Mucosa of rectum (tissue), 2 donors: Measurements from ENCODE around the gene FAM107B.

ENCODE experiments used
- H3K27ac ChIP-seq, 2 donors: one replicate each; pipeline ENCODE4 v1.7.0; 2013; ENCODE audit warnings: inconsistent platforms in 2 of 2, low read depth in 2 of 2, low read length in 2 of 2
- H3K27me3 ChIP-seq, 2 donors: one replicate each; pipeline ENCODE4 v1.7.0; 2013; ENCODE audit warnings: low read length in 2 of 2; ENCODE audit not compliant: control insufficient read depth in 2 of 2, insufficient read depth in 2 of 2
- H3K36me3 ChIP-seq, 2 donors: one replicate each; pipeline ENCODE4 v1.7.0; 2013; ENCODE audit warnings: low read length in 2 of 2; ENCODE audit not compliant: control insufficient read depth in 2 of 2, insufficient read depth in 2 of 2
- H3K4me1 ChIP-seq, 2 donors: one replicate each; pipeline ENCODE4 v1.7.0; 2013; ENCODE audit warnings: low read length in 2 of 2, mild to moderate bottlenecking in 1 of 2; ENCODE audit not compliant: control insufficient read depth in 2 of 2, insufficient read depth in 2 of 2
- H3K4me3 ChIP-seq, 2 donors: one replicate each; pipeline ENCODE4 v1.7.0; 2013; ENCODE audit warnings: low read length in 2 of 2
- H3K9ac ChIP-seq, 2 donors: one replicate each; pipeline ENCODE4 v1.7.0; 2013; ENCODE audit warnings: low read length in 2 of 2, low read depth in 1 of 2, mild to moderate bottlenecking in 1 of 2
- H3K9me3 ChIP-seq, 2 donors: one replicate each; pipeline ENCODE4 v1.7.0; 2013; ENCODE audit warnings: low read length in 2 of 2; ENCODE audit not compliant: control insufficient read depth in 2 of 2
- donor health status: healthy.
- donor health status: Normal muscosa, but diverticular disease.

Gene FAM107B

DNA sequence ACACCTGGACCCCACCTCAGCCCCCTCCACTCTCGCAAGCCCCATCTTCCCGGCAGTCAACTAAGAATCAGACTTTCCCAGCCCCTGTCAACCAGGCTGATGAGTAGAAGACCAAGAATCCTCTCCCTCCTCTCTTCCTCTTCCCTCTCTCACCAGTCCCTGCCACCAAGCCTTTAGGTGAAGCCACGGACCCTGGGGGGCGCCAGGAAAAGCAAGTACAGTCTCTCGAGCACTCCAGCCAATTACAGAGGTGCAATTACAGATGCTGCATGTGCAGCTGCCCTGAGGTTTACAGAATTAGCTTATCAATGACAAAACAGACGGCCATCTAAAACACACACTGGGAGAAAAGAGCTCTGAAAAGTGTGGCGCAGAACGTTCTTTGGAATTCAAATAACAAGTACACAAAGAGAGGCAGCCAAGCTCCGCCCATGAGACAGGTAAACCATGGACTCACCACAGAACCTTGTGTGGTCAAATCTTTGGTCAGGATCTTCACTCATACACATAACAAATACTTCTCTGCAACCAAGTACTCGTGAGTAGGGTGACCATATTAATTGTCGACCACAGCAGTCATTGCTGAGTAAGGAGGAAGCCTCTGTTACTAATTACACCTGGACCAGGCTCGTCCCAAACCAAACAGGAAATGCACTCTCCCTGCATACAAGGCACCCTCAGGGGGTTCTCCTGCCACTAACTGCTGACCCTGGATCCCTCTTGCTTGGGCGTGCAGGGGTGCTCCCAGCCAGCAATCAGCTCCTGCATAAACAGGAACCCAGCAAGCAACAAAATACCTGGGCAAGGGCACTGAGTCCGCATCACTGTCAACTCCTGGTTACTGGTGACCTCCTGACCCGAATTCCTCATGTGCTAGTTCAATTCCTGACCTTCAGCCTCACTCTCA, 189.2 kb downstream of the FAM107B start:
- H3K9ac ChIP-seq: no peak overlapping the region
- no peak overlapping the region for H3K27ac ChIP-seq
- H3K27me3 ChIP-seq: no peaks in the 10 kb centered on the region

GRCh38 chr10:14584661-14585060, 190.0 kb downstream of the FAM107B start:
- H3K4me1 ChIP-seq: peaks cover 14 to 18% of the 10 kb centered on the region in 2 donors
- no peak overlapping the region for H3K27ac ChIP-seq
- H3K9ac ChIP-seq: no peak overlapping the region

More for the DNA sequence above, 189.2 kb downstream of the FAM107B start:
- H3K9me3 ChIP-seq: no peaks in the 10 kb centered on the region
- H3K36me3 ChIP-seq: peaks cover 0 to 4% of the 10 kb centered on the region in 2 donors
- peaks cover 14 to 18% of the 10 kb centered on the region in 2 donors for H3K4me1 ChIP-seq
- H3K4me3 ChIP-seq: no peak overlapping the region

DNA sequence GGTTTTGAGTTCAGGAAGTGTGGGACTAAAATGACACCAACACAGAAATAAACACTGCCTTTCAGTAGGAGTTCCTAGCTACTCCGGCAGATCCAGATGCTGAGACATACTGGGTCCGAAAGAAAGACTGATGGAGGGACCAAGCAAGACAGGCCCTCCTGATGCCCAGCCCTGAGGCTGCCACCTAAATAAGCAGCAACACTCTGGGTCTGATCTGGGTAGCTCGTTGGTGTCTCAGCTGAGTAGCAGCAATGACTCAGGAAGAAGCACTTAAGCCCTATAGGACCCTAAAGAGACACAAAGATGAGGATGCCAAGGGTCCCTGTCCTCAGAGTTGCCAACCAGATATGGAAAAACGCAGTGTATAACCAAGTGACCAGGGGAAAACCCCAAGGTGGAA, 190.7 kb downstream of the FAM107B start:
- H3K27ac ChIP-seq: peak overlapping the region in 1 of 2 donors; percentile 35
- H3K36me3 ChIP-seq: peaks cover 0 to 4% of the 10 kb centered on the region in 2 donors
- peaks cover 16 to 18% of the 10 kb centered on the region in 2 donors for H3K4me1 ChIP-seq
- H3K9ac ChIP-seq: no peak overlapping the region
- H3K4me3 ChIP-seq: no peak overlapping the region
- H3K27me3 ChIP-seq: no peaks in the 10 kb centered on the region
- H3K9me3 ChIP-seq: no peaks in the 10 kb centered on the region

More at GRCh38 chr10:14584661-14585060, 190.0 kb downstream of the FAM107B start:
- Histone ChIP-seq H3K36me3 (peaks cover 0 to 4% of the 10 kb centered on the region in 2 donors), H3K4me3 (no peak overlapping the region), H3K27me3 (no peaks in the 10 kb centered on the region), H3K9me3 (no peaks in the 10 kb centered on the region)

DNA sequence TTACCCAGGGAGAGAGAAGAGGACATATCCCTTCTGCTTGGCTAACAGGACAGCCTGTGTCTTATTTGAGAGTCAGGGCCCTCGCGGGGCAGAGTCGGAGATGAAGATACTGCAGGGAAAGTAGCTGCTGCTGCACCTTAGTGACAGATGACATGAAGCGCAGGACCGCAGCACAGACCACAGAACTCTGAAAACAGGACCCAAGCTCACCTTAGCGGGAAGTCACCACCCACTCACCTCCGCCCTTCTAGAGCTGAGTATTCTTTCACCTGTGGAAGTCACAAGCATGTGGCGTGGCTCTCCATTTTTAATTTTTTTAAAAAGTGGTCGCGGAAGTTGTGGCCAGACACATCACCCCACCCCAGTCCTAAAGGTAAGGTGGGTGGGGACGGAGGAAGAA, 191.4 kb downstream of the FAM107B start:
- Histone ChIP-seq H3K4me3 (no peak overlapping the region), H3K27ac (peak overlapping the region in 1 of 2 donors; percentile 35), H3K4me1 (peaks cover 11 to 14% of the 10 kb centered on the region in 2 donors), H3K27me3 (no peaks in the 10 kb centered on the region), H3K9me3 (no peaks in the 10 kb centered on the region), H3K9ac (no peak overlapping the region), H3K36me3 (peaks cover 0 to 4% of the 10 kb centered on the region in 2 donors)

- no peaks in the 10 kb centered on the region for H3K9me3 ChIP-seq
- H3K36me3 ChIP-seq: no peaks in the 10 kb centered on the region
- no peak overlapping the region for H3K27ac ChIP-seq
- H3K4me1 ChIP-seq: peaks cover 4 to 6% of the 10 kb centered on the region in 2 donors
- H3K27me3 ChIP-seq: no peaks in the 10 kb centered on the region
- no peak overlapping the region for H3K4me3 ChIP-seq
- H3K9ac ChIP-seq: no peak overlapping the region
These were observed 193.0 kb downstream of the FAM107B start for GRCh38 chr10:14581553-14582321.

- Histone ChIP-seq H3K4me3 (no peak overlapping the region), H3K4me1 (peaks cover 4% of the 10 kb centered on the region in 2 donors), H3K9ac (no peak overlapping the region), H3K27ac (no peak overlapping the region), H3K27me3 (no peaks in the 10 kb centered on the region), H3K36me3 (no peaks in the 10 kb centered on the region), H3K9me3 (no peaks in the 10 kb centered on the region)
These were observed 193.9 kb downstream of the FAM107B start for GRCh38 chr10:14580671-14581332.

- H3K36me3 ChIP-seq: no peaks in the 10 kb centered on the region
- H3K4me1 ChIP-seq: peaks cover 3 to 4% of the 10 kb centered on the region in 2 donors
- no peak overlapping the region for H3K4me3 ChIP-seq
- no peaks in the 10 kb centered on the region for H3K27me3 ChIP-seq
- H3K9ac ChIP-seq: no peak overlapping the region
- no peaks in the 10 kb centered on the region for H3K9me3 ChIP-seq
- no peak overlapping the region for H3K27ac ChIP-seq
These were observed 195.3 kb downstream of the FAM107B start for GRCh38 chr10:14579405-14579804.

GRCh38 chr10:14578060-14578952, 196.4 kb downstream of the FAM107B start:
- H3K36me3 ChIP-seq: peaks cover 0 to 2% of the 10 kb centered on the region in 2 donors
- peaks cover 0 to 2% of the 10 kb centered on the region in 2 donors for H3K4me1 ChIP-seq
- H3K4me3 ChIP-seq: no peak overlapping the region
- no peaks in the 10 kb centered on the region for H3K27me3 ChIP-seq
- H3K27ac ChIP-seq: no peak overlapping the region
- H3K9ac ChIP-seq: no peak overlapping the region
- no peaks in the 10 kb centered on the region for H3K9me3 ChIP-seq

DNA sequence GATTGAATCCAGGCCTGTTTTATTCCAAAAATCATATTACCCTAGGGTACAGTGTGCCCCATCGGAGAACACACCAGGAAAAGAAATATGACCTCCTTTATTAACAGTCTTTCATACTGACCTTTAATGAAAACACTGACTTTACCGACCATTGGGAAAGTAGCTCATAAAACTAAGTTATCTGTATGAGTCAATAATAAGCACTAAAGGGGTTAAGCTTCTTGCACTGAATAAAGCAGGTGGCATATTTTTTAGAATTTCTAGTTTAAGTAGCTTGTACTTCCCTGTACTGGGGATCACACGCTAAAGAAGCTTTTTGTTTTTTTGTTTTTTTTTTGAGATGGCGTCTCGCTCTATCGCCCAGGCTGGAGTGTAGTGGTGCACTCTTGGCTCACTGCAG, 199.8 kb downstream of the FAM107B start:
- Histone ChIP-seq H3K9ac (no peak overlapping the region), H3K27me3 (no peaks in the 10 kb centered on the region), H3K27ac (no peak overlapping the region), H3K9me3 (no peaks in the 10 kb centered on the region), H3K4me1 (peaks cover 18 to 20% of the 10 kb centered on the region in 2 donors), H3K36me3 (peaks cover 0 to 2% of the 10 kb centered on the region in 2 donors), H3K4me3 (no peak overlapping the region)
